HG02642 (cell line): ENCODE results near the gene GAL3ST2.

Experiments used
- ATAC-seq: cut with Tn5 transposase; IDR thresholded peaks from one replicate; pipeline ENCODE4 v1.9.1; 2021; ENCODE audit warnings: mild to moderate bottlenecking; ENCODE audit not compliant: unreplicated experiment, poor library complexity

GAL3ST2 gene

DNA sequence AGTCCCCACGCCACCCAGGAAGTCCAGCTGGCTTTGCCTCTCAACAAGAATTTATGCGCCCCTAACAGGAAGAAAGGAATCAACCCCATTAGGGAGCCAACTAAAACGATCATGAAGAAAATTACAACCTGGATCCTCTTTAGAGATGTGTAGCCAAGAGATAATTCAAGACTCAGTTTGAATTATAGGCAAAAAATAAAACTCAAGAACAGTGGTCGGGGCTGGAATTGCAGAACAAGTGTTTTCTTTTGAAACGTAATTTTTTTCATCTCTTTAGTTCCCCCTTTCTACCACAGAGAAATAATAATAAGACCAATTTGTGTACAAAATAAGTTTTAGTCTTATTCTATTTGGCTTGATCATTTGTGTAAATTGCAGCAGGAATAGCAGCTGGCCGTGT is 59.7 kb downstream of the GAL3ST2 start:
- no peak for ATAC-seq

DNA sequence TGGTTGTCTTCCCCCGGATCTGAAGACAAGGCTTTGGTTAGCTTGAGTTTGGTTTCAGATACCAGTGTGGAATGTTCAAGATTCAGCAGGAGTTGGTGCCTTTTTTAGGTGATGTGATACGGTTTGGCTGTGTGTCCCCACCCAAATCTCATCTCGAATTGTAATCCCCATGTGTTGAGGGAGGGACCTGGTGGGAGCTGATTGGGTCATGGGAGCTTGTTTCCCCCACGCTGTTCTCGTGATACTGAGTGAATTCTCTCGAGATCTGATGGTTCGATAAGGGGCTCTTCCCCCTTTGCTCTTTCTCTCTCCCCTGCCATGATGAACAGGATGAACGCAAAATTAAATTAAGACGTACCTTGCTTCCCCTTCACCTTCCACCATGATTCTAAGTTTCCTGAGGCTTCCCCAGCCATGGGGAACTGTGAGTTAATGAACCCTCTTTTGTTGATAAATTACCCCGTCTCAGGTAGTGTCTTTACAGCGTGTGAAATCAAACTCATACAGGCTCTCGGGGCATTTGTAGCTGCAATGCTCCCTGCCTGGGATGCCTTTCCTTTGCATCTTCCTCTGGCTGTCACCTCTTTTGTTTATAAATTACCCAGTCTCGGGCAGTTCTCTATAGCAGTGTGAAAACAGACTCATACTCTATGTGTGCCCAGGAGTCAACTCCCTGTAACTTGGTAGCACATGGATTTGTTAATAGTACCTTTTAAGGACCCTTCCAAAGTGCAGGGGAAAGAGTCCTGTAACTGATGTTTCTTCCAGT is 60.8 kb downstream of the GAL3ST2 start:
- ATAC-seq, result no peak

- ATAC-seq, result no peak
Measured at GRCh38 chr2:241841181-241842066, 64.8 kb downstream of the GAL3ST2 start.

DNA sequence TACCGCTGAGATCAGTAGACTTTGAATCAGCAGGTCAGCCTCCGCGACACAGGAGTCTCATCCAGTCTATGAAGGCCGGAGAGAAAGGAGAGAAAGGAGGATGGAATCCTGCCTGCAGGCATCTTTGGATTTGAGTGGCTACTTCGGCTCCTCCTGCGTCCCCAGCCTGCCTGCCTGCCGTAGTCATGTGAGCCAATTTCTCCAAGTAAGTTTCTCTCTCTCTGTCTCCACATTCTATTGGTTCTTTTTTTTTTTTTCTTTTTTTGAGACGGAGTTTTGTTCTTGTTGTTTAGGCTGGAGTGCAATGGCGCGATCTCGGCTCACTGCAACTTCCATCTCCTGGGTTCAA is 65.4 kb downstream of the GAL3ST2 start:
- ATAC-seq, result no peak

- ATAC-seq, result peak; percentile 37
Measured at GRCh38 chr2:241842620-241843211, 66.1 kb downstream of the GAL3ST2 start.

GRCh38 chr2:241843321-241844065 is 66.9 kb downstream of the GAL3ST2 start:
- peak; percentile 9 for ATAC-seq

GRCh38 chr2:241844066-241844728 is 67.6 kb downstream of the GAL3ST2 start:
- ATAC-seq, result peak; percentile 71

DNA sequence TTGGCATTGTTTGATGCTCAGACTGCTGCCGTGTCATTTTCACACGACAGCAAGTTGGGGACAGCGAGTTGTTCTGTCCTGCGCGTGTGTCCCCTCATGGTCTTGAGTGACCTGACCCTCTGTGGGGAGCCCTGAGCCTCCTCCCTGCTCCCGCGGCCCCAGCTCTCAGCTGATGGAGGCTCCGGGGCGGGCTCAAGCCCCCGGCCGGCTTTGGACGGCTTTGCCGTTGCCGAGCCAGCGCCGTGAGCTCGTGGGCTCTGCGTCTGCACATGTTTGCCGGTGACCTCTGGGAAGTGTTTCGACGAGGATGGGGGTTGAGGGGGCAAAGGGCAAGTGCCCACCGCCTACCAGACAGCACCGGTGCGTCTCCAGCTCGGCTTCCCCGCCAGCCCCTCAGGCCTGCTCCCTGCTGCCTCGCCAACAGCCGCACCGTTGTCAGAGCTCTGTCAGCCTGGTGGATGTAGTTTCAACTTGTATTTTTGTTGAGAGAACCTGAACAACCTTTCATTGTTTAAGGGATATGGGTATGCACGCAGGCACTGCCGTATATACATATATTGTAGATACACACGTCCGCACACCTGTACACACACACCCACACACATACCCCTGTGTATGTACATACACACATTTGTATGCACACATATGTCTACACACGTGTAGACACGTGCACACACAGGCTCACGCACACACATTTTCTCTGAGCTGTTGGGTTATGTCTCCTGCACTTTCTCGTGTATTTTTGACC is 68.4 kb downstream of the GAL3ST2 start:
- no peak for ATAC-seq

- no peak for ATAC-seq
Measured at GRCh38 chr2:241846406-241846805, 69.8 kb downstream of the GAL3ST2 start.

DNA sequence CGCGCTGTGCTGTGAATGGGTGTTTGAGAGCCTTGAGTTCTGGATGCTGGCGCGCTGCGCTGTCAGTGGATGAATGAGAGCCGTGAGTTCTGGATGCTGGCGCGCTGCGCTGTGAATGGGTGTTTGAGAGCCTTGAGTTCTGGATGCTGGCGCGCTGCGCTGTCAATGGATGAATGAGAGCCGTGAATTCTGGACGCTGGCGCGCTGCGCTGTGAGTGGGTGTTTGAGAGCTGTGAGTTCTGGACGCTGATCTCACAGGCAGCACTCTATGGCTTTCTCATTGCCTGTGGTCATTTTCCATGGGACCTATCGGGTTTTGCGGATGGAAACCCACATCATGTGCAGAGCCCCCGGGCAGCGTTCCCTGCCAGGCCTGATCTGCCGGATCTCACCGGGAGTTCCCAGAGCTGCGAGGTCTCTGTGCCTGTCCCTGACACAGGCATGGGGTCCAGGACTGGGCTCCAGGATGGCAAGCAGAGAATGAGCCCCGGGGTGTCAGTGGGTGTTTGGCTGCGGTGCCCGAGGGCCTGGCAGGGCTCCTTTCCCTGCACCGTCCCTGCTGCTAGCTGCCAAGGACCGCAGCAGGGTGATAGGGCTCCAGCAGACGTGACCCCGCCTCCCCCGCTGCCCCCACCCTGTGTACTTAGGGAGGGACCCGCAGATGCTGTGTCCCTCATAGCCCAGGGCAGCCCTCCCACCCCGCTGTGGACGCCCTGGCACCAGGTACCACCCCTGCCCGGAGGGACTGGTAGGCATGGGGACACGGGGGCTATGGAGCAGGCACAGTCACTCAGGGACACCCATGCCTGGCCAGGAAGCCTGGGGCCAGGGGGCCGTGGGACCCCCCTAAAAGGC is 72.4 kb downstream of the GAL3ST2 start:
- no peak for ATAC-seq

DNA sequence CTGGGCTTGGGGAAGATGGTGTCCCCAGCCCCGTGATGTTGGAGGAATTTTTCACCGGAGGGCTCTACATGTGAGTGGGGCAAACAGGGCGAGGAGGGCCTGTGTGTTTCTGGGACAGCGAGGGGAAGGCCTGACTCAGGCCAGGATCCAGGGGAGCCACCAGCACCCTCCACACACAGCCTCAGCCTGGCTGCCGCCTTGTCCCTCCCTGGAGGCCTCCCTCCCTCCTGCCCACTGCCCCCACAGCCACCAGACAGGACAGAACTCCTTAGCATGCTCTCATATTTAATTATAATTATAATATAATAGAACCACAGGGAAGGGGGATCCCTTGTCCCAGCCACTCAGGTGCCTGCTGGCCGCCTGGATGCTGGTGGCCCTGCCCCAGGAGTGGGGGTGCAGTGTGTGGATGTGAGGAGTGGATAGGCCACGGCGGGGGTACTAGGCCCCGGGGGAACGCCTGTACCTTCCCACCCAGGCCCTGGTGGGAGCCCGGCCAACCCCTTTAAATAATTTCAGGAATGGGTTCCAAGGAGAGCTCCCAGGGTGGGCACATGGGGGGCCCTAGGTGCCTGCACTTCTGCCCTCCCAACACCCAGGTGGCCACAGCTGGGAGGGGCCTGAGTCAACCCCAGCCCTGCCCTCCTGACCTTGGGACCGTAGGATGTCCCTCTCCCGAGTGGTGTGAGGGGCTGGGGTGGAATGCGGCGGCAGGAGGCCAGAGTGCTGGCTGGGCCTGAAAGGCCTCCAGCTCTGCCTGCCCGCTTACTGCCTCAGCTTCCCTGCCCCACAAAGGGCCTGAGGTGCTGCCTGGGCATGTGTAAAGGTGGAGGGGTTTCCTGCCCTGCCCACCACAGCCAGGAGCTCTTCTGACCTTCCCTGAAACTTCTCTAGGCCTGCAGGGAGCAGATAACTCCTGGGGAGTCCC is 73.3 kb downstream of the GAL3ST2 start:
- ATAC-seq, result no peak

DNA sequence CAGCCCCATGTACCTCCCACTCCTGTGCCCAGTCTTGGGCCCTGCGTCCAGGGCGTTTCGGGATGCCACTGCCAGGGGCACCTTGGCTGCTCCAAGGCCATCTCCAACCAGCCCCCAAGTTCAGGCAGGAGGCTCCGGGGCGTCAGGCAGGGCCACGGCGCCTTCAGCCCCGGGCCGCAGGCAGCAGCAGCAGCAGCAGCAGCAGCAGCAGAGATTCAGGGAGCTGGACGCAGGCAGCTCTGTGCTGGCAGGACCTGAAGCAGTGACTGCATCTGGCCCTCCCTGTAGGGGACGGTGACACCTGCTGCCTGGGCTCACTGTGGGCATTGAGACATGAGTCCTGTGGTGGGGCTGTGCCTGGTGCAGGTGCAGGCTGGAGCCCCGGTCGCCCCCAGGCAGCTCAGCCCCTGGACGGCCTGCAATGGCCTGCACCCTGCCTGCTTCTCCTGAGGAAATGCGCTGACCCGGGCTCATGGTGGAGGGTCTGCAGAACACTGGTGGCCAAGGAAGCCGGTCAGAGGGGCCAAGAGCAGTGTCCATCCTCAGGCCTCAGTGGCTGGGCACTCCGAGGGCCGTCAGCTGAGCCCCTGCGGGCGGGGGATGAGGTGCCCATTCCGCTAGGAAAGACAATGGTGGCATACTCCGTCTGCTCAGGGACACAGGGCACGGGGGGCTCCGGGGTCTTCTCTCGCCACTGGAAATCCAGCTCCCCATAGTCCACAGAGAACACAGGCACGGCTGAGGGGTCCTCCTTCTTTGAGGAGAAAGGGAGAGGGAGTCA is 74.1 kb downstream of the GAL3ST2 start:
- ATAC-seq, result no peak

GRCh38 chr2:241851325-241852115 is 74.9 kb downstream of the GAL3ST2 start:
- ATAC-seq, result no peak

- no peak for ATAC-seq
Measured at GRCh38 chr2:241852116-241852980, 75.7 kb downstream of the GAL3ST2 start.
